DMS79 treated with DMSO at 0.1 percent for 48 hours (cell line): ENCODE measurements around the gene BCR.

Experiments
- DNase-seq: peaks from one replicate; lab custom pipeline; 2025; lab: John Stamatoyannopoulos, UW

The BCR gene

DNA sequence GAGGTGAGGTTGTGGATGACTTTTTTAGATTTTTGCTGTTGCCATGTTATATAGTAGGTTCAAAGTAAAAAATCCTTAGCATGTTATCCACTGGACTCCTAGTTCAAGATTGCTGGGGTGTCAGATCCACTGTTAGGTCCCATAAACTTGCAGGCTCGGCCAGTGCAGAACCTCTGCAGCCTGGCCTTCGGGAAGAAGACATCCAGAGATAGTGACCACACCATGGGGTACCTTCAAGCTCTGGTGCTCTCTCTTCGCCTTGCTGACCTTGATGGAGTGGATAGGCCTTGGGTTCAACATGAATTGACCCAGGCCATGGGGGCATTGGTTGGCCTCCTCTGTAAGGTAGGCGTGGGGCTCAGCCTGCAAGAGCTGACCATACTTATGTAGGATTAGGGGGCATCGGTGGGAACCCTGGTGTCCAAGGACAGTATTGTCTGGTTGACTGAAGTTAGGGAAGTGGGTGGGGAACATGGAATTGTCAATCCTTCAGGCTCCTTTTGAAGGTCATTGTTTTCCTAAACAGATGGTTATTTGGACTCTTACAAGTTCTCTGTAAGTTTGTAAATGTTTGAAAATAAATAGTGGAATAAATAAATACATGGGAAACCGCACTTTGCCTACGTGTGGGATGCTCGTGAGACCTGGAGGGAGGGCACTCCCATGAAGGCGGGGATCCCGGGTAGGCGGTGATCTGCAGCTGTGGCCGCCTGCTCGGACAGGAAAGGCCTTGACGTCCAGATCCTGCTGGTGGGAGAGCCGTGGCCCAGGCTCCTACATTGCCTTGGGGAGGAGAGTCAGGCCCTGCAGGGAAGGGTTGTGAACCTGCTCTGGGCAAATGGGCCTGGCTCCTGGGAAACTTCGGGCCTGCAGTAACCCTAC lies 37.1 kb downstream of the BCR start:
- no peak for DNase-seq

DNA sequence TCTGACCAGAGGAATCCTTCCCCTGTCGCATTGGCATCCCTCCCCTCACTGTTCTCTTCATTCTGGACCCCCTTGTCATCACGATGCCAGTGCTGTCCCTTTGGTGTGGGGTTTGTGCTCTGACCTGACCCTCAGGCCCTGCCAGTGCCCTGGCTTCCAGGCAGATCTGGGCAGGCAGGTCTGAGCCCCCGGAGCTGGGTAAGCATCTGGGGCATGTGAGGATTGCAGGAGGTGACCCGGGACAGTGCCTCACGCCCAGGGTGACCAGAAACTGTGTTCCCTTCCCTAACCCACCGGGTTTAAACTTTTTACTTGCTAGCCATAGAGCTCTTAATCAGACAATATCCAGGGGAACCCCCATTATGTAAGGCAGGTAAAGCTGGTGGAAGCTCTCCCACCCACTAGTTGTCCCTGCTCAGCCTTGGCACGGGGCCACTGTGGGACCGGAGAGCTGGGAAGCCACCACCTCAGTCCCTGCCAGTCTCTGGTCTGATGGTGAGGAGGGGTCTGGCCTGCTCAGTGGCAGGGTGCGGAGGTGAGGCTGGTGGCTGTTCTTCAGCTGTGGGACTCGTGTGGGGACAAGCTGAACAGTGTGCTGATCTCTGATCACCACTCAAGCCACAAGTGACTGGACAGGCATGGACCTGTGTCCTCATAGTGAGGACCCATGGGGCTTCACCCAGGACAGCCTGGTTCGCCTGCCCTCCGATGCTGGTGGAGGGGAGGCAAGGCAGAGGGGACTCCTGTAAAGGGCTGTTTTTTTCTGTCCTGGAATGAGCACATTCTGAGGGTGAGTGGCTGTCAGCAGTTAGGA lies 38.0 kb downstream of the BCR start:
- no peak for DNase-seq

DNA sequence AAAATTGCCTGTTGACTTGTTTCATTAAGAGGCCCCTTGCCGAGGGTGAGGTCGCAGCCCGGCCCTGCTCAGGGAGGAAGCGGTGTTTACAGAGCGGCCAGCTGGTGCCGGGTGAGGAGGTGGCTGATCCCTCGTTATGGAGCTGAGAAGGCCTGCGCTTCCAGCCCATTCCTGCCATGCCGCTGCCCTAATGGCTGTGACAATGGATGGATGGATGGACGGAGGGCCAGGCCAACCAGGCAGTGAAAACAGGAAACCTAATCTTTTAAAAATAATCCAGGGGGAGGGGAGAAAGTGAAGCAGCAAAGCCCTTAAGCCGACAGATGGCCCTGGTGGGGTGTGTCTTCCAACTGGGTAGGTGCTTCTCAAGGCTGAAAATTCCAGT lies 38.5 kb downstream of the BCR start:
- peak; percentile 76 for DNase-seq

DNA sequence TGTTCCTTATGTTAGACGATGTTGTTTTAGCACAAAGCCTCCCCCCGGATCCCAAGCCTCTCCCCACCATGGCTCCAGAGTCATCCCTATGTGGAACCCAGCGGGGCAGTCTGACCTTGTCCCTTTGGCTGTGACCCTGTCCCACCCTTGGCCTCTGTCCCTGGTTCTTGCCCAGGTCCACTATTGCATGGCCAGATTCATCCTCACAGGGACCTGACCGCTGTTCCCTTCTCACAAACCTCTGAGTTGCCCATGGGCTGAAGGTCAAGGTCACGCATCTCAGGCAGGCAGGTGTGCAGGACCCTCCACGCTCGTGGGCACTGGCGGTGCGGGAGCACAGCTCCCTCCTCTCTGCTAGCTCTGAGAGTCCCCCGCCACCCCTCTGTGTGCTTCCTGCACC lies 39.0 kb downstream of the BCR start:
- no peak for DNase-seq

DNA sequence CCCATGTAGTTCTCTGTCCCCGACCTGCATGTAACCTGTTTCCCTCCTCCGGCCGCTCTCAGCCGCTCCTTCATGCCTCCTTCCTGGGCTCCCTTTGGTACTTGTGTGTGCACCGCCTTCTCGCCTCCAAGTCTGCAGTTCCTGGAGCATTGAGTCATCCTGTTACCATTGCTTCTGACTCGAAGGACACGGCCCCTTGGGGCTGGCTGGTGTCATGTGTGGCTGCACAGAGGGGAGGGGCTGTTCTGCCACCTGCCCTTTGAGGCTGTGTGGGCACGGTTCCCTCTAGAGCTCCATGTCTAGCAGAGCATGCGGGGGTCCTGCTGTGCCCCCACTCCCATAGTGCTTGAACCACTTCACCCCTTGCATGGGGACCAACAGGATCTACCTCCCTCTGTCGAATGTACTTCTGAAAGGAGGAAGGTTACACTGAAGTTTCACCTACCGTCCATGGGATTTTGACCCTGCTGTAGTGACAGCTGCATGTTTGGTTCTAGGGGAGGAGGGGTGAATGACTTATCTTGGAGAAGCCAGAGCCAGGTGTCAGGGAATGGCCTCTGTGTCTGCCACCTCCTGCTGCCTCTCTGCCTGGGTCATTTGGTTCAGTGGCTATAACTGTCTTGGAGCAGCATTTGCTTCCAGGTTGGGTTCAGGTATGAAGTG lies 39.6 kb downstream of the BCR start:
- DNase-seq, result peak; percentile 75

DNA sequence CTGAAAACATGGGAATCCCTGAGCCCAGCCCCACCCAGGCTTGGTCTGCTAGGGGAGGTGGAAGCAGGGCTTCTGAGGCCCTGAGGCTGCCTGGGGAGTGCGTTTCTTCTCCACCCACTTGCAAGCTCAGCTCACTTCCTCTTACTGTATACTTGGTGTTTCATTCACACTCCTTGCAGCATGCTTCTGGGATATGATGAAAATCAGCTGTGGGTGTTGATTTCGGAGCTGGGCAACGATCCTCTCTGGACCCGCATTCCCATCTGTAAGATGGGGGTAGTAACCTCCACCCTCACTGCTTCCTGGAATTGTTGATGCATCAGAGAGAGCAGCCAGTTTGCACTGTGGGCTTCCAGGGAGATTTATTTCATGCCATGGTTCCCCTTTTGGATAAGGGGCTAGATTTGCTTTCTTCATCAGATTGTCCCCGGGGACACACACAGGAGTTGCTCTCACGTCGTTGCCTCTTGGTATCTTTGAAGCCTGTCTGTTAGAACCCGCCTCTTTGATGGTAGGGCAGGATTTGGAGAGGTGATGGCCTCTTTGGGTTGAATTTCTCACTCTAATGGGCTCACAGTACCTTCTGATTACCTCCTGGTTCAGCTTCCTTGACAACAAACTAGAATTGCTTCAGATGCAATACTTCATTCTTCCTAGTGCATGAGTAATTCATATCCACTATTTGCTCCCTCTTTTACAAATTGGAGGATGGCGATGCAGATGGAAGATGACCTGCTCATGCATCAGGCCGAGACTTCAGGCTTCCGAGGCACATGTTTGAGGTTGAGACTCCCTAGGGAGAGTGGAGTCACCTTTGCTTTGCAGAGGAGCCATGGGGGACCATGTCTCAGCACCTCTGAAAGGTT lies 40.4 kb downstream of the BCR start:
- no peak for DNase-seq

DNA sequence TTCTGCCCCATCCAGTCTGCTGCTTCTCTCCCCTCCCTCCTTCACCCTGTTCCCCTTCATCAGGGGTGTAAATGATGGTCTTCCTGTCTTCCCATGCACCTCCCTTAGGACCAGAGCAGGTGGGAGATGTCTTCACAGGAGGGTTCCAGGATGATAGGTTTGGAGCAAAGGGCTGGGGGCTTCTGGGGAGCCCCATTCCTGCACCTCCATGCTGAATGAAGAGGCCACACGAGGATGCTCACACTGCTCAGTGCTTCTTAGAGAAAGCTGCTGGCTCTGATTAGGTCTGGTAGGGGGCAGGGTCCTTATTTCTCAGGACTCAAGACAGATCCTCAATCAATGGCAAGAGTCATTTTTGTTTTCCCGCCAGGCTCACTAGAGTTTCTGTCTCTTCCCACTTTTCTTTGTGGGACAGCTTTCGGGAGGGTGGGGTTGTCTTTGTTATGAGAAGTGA lies 41.1 kb downstream of the BCR start:
- DNase-seq, result no peak

DNA sequence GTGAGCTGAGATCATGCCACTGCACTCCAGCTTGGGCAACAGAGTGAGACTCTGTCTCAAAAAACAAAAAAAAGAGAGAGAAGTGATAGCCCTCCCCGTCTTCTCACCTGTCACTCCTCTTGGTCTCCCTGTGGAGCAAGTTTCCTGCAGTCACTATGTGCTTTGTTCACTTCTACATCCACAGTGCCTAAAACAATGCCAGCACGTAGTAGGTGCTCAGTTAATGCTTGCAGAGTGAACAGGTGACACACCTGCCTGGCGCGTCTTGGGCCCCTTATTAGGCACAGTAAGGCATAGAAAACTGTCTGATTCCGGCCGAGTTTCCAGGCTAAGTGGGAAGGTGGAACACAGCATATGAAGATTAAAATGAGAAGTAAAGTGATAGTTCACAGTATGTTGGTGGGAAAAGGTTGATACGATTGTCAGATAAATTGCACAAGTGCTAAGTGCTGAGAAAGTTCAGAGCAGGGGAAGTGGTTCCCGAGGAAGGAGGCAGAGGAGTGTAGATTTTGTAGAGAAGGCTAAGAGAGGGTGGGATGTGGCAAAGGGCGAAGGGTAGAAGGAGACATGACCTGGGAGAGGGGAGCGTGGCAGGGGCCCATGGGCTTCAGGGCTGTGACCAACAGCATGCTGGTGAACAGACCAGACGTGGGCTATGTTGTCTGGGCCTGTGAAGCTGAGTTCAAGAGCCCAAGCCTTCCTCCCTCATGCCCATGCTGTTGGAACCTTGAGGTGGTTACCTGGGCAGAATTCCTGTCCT lies 41.9 kb downstream of the BCR start:
- DNase-seq, result no peak

DNA sequence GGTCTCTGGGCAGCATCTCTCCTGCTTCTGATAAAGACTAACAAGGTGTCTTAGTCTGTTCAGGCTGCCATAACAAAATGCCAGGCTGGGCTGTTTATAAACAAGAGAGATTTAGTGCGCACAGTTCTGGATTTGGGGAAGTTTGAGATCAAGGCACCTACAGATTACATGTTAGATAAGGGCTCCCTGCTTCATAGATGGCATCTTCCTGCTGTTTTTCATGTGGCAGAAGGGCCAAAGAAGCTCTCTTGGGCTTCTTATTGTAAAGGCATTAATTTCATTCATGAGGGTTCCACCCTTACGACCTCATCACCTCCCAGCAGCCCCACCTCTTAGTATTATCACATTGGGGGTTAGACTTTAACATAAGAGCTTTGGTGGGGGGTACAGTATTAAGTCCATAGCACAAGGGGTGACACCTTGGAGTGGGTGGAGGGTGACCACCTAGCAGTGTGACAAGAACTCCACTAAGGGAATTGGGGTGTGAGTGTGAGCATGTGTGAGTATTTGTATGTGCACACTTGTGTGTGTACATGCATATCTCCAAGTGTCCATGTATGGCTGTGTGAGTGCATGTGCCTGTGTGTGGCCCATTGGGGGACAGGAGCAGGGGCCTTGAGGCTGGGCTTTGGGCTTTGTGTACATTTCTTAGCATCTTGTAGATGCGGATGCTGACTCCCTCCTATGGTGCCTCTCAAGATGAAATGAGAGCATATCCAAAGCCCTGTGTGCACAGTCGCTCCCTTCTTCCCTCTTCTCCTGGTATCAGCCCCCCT lies 42.7 kb downstream of the BCR start:
- no peak for DNase-seq

DNA sequence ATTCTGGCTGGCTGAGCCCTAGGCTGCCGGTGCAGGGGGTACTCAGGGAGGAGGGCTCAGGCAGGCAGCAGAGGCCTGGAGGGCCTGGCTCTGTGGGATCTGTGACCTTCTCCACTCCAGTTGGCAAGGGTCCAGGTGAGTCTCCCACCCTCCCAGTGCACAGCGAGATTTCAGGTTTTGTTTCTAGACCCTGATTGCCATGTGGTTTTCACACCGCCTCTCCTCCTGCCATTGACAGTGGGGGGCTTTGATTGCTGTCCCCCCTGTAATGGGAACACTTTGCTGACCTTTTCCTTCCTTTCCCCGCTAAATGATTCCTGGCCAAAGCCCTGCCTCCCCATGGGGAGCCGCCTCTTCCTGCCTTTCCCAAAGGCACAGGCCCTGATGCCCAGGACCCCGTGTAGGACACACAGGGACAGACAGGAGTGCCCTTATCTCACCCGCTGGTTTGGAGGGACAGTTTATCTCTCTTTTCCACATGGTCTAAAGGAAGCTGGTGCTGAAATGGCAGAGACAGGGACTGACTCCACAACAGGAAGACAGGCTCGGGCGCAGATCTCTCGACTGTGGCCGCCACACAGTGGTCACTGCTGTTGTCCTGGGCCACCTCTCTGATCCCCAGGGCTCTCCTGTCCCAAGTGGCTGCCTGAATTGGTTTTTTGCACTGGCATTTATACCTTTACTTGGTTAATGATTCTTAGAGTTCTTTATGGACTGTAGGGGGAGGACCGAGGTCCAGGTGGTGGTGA lies 43.4 kb downstream of the BCR start:
- no peak for DNase-seq

DNA sequence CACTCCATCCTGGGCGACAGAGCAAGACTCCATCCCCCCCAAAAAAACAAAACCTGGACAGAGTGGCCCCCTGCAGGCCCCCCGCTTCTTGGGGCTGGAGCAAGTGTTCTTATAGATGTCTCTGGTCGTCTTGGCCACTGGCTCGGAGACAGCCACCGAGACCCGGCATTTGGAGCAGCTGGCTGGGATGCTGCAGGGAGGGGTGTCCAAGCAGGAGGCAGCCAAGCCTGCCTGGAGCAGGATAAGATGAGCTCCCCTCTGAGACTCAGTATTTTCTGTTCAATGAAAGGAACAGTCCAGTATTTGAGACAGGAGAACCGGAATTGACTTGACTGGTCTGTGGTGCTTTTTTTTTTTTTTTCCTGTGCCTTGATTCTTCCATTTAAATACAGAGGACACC lies 44.5 kb downstream of the BCR start:
- no peak for DNase-seq

DNA sequence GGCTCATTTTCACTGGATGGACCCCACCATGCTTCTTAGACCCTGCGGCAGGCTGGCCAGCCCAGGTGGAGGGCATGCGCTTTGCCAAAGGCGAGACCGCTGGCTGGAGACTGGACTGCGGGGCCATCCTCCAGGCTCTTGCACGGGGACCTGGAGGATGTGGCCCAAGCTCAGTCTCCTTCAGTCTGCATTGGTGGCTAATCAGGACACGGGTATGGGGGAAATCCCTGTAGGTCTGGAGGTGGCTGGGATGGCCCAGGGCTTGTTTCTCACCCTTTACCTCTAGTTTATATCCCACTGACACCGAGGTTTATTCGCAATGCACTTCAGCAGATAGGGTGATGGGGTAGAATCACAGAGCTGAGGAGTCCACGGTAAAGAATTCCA lies 45.0 kb downstream of the BCR start:
- DNase-seq, result no peak

DNA sequence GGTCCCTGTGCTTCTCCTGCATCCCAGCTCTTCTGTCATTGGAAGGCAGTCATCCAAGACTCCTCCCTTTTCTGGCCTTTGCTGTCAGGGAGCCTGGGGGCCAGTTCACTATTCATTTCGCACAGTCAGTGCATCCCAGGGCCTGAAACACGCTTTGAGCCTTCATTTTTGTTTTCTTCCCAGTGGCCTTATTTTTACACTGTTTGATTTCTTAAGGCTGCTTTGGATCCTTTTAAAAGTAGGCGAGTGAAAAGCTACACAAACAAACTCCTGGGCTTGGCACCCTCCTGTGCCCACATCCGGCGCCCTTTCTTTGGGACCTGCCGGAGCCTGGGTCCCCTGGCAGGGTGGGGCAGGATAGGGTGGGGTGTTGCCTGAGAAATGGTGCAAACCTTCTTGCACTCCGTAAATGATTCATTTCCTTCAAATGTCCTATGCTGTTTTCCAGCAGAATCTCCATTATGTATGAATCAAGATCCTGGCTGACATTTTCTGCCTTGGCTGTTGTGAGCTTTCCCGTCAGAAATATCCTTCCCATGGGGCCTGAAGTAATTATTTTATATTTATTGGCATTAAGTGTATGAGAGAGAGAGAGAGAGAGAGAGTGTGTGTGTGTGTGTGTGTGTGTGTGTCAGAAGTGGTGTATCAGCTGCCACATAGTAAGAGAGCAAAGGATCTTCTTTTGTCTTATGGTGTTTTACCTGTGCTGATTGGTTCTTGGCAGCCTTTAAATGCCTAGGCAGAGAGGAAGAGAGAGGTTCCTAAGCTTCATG lies 45.6 kb downstream of the BCR start:
- no peak for DNase-seq

DNA sequence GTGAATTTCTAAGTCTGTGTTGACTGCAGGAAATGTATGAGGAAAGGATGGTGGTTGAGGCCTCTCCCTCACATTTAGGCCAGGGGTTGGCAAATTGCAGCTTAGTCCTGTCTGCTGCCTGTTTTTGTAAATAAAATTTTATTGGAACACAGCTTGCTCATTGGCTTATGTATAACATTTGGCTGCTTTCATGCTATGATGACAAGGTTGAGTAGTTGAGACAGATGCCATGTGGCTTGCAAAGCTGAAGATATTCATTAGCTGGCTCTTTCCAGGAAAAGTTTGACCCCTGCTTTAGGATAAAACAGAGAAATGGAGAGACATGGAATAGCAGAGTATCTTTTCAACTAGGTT lies 46.2 kb downstream of the BCR start:
- no peak for DNase-seq

DNA sequence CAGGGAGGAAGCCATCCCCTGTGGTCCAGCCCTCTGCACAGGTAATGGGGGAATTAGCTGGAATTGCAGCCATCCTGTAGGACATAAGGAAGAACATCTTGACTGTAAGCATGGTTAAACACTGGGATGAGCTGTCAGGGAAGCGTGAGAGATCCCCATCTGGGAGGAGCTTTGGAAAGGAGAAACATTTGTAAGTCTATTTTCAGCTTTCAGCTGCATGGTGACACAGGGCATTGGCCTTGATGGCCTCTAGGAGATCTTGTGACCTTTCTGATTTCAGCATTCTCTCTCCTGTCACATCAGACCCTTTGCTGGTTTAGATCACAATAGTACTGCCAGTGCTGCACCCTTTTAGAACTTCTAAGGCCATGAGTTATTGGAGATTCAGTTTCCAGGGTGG lies 47.1 kb downstream of the BCR start:
- no peak for DNase-seq

DNA sequence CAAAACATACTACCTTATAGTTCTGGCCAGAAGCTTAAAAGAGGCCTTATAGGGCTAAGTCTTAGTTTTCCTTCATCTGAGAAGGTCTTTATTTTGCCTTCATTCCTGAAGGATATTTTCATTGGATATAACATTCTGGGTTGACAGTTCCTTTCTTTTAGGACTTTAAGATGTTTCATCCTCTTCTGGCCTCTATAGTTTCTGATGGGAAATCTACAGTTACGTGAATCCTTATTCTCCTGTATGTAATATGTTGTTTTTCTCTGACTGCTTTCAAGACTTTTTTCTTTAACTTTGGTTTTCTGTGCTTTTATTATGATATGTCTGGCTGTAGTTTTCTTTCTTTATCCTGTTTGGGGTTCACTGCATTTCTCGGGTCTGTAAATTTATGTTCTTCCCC lies 48.2 kb downstream of the BCR start:
- no peak for DNase-seq

DNA sequence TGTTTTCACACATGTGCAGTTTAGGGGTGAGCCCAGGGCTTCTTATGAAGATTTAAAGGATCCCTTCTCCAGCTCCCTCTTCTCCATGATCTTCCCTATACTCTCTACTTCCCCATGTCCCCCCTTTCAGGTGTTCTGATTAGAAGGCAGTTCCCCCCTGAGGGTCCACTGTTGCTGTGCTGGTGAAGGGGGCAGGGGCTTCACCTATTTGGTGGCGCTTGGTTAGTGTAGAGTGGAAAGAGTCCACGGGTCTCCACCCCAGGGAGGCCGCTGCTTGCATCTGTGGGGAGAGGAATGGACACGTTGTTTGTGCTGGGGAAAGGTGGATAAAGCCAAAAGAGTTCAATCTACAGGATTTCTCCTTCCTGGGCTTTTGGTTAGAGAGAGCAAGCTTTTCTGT lies 49.3 kb downstream of the BCR start:
- no peak for DNase-seq

DNA sequence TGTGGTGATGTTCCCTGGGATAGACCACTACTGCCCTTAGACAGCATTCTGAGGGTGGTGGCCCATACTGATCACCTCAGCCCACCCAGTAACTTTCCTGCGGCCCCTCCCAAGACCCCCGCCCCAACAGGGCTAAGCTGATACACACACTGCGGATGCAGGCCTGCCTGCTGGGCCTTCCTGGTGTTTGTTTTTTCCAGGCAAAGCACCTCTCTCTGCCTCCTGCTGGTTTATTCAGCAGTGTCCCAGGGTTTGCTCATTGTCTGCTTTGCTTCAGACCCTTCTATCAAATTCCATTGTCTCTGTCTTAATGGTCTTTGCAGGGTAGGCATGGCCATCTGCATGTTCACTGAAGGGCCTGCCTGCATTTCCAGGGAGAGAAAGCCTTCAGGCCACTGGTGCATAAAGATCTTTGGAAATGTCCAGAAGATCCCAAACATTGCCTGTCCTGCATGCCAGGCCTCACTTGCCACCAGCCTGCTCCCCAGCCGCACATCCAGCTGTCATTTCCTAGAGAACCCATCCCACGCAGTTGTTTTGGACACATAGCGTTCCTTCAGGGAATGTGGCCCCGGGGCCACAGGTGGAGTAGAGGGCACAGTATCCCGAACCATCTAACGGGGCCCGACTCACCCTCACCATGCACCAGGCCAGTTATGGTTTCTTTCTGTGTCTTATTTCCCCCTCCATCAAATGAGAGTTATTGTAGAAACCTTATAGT lies 50.2 kb downstream of the BCR start:
- DNase-seq, result no peak
